Activated CD8-positive, alpha-beta memory T cell treated with anti-CD3 and anti-CD28 coated beads, Interleukin-2, amount 50 U/mL, for 24 hours (primary cell): ENCODE data around the gene ANTXR2.

Experiments used
- DNase-seq: peaks from one replicate; pipeline ENCODE4 v3.0.0-alpha.2; 2020; ENCODE audit errors: extremely low read depth

The ANTXR2 gene

DNA sequence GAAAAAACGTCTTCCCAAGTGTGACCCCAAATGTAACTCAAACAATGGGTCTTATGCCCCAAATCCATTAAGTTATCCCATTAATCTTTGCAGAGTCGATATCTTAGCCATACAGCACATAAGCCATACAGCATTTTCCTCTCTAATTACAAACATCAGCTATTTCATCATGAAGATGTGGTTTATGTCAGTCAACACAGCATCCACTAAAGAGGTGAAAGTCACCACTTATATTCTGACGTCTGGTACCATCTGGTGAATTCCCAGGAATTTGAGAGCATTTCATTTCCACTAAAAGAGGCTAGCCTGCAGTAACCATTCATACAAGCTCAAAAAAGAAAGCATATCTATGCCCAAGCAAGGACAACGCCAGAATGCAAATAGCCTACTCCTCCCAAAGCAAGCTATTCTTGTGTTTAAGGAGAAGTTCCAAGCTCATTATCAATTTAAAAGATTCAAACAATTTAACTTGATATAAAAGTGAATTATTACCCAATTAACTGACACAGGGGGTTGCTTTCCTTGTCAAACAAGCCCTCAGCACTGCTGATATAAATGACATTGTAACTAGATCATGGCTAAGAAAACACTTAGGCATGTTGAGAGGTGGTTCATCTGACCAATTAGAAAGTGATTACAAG is 203.3 kb downstream of the ANTXR2 start:
- DNase-seq, result no peak

DNA sequence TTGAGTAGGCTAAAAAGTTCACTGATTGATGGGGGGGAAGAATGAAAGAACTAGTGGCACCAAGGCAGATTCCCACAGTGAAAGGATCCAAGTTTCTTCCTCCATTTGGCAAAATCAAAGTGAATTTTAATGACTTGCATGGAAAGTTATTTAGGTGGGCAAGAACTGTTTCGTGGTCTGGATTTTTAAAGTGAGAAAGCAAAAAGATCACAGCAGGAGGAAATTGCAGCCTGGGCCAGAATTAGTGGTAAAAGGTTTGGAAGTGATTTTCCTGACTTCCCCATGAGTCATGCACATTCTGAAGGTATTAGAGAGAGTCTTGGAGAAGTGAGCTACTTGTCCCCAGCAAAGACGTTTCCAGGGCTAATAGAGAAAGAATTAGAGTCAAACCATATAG is 207.8 kb downstream of the ANTXR2 start:
- DNase-seq, result no peak

DNA sequence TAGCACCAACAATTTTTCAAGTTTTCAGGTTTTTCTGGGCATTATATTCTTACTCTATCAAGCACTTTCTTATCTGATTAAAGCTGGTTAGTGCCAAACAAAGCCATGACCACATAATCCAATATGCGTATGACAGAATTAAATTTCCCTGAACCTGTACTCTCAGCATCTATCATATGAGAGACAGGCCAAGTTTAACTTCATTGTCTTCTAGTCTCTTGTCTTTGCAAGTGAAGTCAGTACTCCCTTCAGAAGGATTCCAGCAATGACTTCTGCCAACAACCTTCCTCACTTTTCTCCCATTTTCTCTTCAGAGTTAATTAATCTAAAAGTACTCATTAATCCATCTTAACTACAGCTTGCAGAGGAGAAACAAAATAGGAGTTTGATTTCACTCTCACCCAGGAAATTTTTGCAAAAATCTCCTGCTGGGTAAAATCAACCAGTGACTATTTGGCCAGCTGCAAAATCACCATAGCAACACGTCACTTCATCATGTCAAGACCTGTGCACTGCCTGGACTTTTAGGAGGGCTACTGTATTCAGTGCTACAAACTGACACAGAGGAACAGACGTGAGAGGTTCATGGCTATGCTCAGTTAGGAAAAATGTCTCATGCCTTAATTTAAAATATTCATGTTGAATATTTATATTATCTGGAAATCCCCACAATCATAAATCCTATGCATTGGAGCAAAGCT is 208.4 kb downstream of the ANTXR2 start:
- DNase-seq, result no peak

DNA sequence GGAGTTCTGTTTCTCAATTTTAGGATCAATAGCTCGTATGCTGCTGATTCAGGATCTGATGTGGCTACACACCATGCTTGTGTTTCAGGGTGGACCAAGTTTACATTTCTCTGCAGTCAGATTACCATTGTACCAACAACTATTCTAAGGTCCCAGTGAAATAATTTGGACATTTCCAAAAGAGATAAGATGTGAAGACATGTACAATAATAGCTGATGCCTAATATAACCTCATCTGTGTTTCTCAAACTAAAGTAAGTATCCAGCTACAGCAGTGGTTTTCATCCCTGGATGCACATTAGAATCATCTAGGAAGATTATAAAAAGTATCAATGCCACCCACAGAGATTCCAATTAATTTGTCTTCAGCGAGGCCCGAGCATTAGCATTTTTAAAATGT is 209.7 kb downstream of the ANTXR2 start:
- no peak for DNase-seq

DNA sequence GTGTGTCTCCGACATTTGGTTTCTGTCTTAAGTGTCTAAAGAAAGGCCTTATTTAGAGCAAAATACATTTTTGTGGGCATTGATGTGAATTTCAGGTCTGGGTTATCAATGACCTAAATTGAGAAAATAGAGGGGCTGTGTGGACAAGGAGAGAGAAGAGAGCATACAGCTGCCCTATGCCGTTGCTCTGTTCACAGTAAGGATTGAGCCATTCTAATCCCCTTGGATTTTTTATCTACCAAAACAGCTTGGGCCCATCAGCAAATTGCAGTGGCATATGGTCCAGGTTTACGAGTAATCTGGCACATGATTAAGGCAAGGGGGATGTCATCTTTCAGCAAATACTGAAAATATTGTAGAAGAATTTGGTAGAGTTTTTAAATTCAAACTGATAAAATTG is 210.2 kb downstream of the ANTXR2 start:
- no peak for DNase-seq

DNA sequence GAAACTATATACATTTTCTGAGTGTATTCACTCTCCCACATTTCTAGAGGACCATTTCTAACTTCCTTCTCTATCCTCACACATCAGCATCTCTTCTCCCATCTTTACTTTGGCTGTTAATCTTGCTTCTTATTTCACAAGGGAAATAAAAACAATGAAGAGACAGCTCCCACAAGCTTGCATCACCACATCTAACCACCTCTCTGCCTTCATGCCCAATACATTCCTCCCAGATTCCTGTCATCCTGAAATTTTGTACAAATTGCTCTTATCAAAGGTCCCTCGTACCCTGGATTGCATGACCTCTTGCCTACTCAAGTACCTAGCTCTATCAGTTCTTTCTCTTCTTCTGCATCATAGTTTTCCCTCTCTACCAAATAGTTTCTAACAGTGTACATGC is 215.2 kb downstream of the ANTXR2 start:
- DNase-seq, result no peak

DNA sequence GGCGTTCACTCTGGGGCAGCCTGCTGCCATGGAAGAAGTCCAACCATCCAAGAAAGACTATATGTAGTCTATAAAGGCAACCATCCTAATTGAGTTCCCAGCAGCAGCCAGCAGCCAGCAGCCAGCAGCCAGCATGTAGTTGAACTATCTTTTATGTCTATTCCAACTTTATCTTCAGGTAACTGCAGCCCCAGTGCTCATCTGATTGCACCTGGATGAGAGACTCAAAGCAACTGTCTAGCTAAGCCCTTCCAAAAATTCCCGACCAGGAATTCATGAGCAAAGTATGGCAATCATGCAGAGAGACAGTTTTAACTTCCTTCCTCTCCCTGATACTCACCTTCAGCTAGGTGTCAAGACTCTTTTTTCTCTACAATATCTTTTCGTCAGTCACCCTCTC is 216.8 kb downstream of the ANTXR2 start:
- no peak for DNase-seq

DNA sequence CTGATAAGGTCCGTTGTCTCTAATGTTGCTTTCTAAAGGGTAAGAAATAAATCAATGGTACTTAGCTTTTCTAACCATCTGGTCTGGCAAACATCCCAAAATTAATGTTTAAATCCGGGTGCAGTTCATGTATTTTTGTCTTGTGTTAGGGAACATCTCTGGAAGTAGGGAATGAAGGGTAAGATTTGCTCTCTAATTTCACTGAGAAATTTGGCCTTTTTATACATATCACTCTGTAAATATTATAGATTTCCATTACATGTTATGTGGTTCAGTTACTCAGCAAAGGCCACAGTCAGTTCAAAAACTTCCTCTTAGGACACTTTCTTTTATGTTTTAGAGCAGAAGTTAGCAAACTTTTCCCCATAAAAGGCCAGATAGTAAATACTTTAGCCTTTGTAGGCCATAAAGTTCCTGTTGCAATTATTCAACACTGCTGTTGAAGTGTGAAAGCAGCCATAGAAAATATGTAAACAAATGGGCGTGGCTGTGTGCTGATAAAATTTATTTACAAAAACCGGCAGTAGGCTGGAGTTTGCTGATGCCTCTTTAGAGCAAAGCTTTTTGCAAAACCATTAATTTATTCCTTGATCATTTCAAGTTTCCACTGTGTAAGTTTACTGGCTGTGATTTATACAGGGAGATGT is 218.1 kb downstream of the ANTXR2 start:
- no peak for DNase-seq

DNA sequence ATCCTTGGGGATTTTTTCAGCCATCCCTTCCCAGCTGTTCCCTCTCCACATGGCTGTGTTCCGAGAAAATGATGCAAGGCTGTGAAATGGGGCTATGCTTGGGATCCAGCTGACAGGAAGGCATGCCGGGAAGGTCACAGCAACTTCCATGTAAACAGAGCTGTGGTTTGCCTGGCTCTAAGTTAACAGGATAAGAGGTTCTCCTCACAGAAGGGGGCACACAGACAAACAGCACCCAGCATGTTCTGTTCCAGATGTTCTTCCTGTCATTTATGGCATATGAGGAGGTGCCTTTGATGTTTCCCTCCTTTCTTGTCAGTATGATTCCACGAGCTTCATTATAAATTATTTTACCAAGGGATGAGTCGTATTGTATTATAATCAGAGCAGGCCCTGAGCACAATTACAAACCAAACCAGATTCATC is 220.7 kb downstream of the ANTXR2 start:
- DNase-seq, result no peak

DNA sequence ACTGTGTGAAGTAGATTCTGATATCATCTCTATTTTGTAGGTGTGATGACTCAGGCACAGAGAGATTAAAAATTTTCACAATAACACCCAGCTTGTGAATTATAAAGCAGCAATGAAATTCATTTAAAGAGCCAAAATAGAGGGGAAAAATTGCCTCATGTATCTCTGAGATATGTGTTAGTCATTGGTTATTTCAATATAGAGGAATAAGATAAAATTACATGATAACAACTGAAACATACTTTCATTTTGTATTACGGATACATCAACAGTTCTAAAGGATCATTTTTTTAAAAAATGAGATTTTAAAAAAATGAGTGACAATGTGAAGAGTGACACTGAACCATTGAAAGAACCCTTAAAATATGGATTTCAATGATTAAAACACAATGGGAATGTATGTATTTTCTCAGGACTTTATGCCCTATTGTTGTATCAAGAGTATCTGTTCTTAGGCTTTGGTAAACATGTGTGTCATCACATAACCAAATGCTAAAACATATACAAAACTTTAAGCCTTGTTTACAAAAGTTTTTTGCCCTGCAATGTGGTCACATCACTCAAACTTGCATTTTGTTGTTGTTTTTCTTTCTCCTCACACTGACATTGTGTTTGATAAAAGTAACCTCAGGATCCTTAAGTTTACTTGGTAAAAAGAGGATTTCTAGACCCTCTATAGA is 221.3 kb downstream of the ANTXR2 start:
- no peak for DNase-seq
